H9 (cell line): ENCODE data around the gene FYN. TPM values are rescaled to one million over a fixed set of nuclear protein-coding genes. Genes with fewer than 3 reads are reported as not detected.

Experiments
- DNase-seq: peaks from one replicate; pipeline ENCODE4 v3.0.0-alpha.2; 2017
- H2AFZ ChIP-seq: one replicate; pipeline ENCODE4 v1.6.1; 2013; ENCODE audit warnings: mild to moderate bottlenecking, low read length, control low read depth, moderate library complexity
- H2AK5ac ChIP-seq: 2 replicates; pipeline ENCODE4 v1.6.1; 2013; ENCODE audit warnings: low read length, control low read depth, mixed read lengths; ENCODE audit not compliant: insufficient read length
- H2BK120ac ChIP-seq: one replicate; pipeline ENCODE4 v1.6.1; 2013; ENCODE audit warnings: low read depth, mild to moderate bottlenecking, low read length, control low read depth, inconsistent platforms; ENCODE audit not compliant: poor library complexity, severe bottlenecking
- H2BK12ac ChIP-seq: 2 replicates; pipeline ENCODE4 v1.6.1; 2013; ENCODE audit warnings: low read length, control low read depth, mixed read lengths, low read depth; ENCODE audit not compliant: insufficient read length
- H2BK15ac ChIP-seq: 2 replicates; pipeline ENCODE4 v1.6.1; 2013; ENCODE audit warnings: low read depth, low read length, control low read depth
- H2BK20ac ChIP-seq: one replicate; pipeline ENCODE4 v1.6.1; 2013; ENCODE audit warnings: low read depth, mild to moderate bottlenecking, low read length, control low read depth, inconsistent platforms; ENCODE audit not compliant: poor library complexity, severe bottlenecking
- H2BK5ac ChIP-seq: 2 replicates; pipeline ENCODE4 v1.6.1; 2013; ENCODE audit warnings: low read length, control low read depth, mixed read lengths; ENCODE audit not compliant: insufficient read length
- H3K14ac ChIP-seq: 2 replicates; pipeline ENCODE4 v1.6.1; 2013; ENCODE audit warnings: low read length, control low read depth; ENCODE audit not compliant: insufficient read depth
- H3K18ac ChIP-seq: 2 replicates; pipeline ENCODE4 v1.6.1; 2013; ENCODE audit warnings: low read depth, mild to moderate bottlenecking, mixed read lengths, low read length, control low read depth; ENCODE audit not compliant: insufficient read length
- H3K23ac ChIP-seq: 2 replicates; pipeline ENCODE4 v1.6.1; 2013; ENCODE audit warnings: low read length, control low read depth, mixed read lengths, low read depth; ENCODE audit not compliant: insufficient read length
- H3K23me2 ChIP-seq: 2 replicates; pipeline ENCODE4 v1.6.1; 2013; ENCODE audit warnings: low read depth, mild to moderate bottlenecking, mixed read lengths, low read length, control low read depth; ENCODE audit not compliant: insufficient read length, poor library complexity, severe bottlenecking
- H3K27ac ChIP-seq: 2 replicates; pipeline ENCODE4 v1.5.1; 2013; ENCODE audit warnings: low read length, control low read depth, mixed read lengths, low read depth; ENCODE audit not compliant: insufficient read length
- H3K27me3 ChIP-seq: 2 replicates; pipeline ENCODE4 v1.6.1; 2013; ENCODE audit warnings: low read length, control low read depth, inconsistent platforms; ENCODE audit not compliant: insufficient read depth
- H3K4ac ChIP-seq: 2 replicates; pipeline ENCODE4 v1.6.1; 2013; ENCODE audit warnings: low read depth, mild to moderate bottlenecking, control low read depth, inconsistent platforms, low read length, moderate library complexity
- H3K4me1 ChIP-seq: 2 replicates; pipeline ENCODE4 v1.6.1; 2013; ENCODE audit warnings: low read length, control low read depth, inconsistent platforms; ENCODE audit not compliant: insufficient read depth
- H3K4me2 ChIP-seq: 2 replicates; pipeline ENCODE4 v1.6.1; 2013; ENCODE audit warnings: low read length, control low read depth, mixed read lengths; ENCODE audit not compliant: insufficient read length, insufficient read depth
- H3K56ac ChIP-seq: 2 replicates; pipeline ENCODE4 v1.6.1; 2013; ENCODE audit warnings: low read depth, mild to moderate bottlenecking, mixed read lengths, low read length, control low read depth; ENCODE audit not compliant: insufficient read length
- H3K79me1 ChIP-seq: 2 replicates; pipeline ENCODE4 v1.6.1; 2013; ENCODE audit warnings: low read depth, mild to moderate bottlenecking, moderate library complexity, low read length, control low read depth, inconsistent platforms; ENCODE audit not compliant: insufficient read depth, poor library complexity, severe bottlenecking
- H3K79me2 ChIP-seq: 2 replicates; pipeline ENCODE4 v1.6.1; 2013; ENCODE audit warnings: low read length, control low read depth, inconsistent platforms; ENCODE audit not compliant: insufficient read depth
- H3K9ac ChIP-seq: 2 replicates; pipeline ENCODE4 v1.6.1; 2013; ENCODE audit warnings: low read length, control low read depth, mixed read lengths; ENCODE audit not compliant: insufficient read length; ENCODE audit errors: extremely low read depth
- H3K9me3 ChIP-seq: one replicate; pipeline ENCODE4 v1.6.1; 2013; ENCODE audit warnings: low read depth, low read length, inconsistent platforms; ENCODE audit not compliant: control insufficient read depth
- H3T11ph ChIP-seq: one replicate; pipeline ENCODE4 v1.6.1; 2013; ENCODE audit warnings: mild to moderate bottlenecking, low read length, control low read depth, inconsistent platforms
- H4K20me1 ChIP-seq: one replicate; pipeline ENCODE4 v1.6.1; 2013; ENCODE audit not compliant: control insufficient read depth, insufficient read length, insufficient read depth
- H4K5ac ChIP-seq: 2 replicates; pipeline ENCODE4 v1.6.1; 2013; ENCODE audit warnings: low read depth, mild to moderate bottlenecking, mixed read lengths, low read length, control low read depth; ENCODE audit not compliant: insufficient read length
- H4K8ac ChIP-seq: replicated peaks from 2 replicates; pipeline ENCODE4 v1.6.1; 2013; ENCODE audit warnings: low read length, control low read depth, mixed read lengths, low read depth; ENCODE audit not compliant: insufficient read length
- H4K91ac ChIP-seq: 2 replicates; pipeline ENCODE4 v1.6.1; 2013; ENCODE audit warnings: low read depth, mild to moderate bottlenecking, moderate library complexity, mixed read lengths, low read length, control low read depth; ENCODE audit not compliant: insufficient read length
- H3K27ac Mint-ChIP-seq, 3 experiments: 2 replicates in 2 of 3; 3 replicates in 1 of 3; pipeline ENCODE4 v1.8.0; 2020 to 2021; ENCODE audit warnings: mixed read lengths in 3 of 3, mild to moderate bottlenecking in 1 of 3, moderate library complexity in 1 of 3
- H3K27me3 Mint-ChIP-seq: 2 replicates; pipeline ENCODE4 v1.8.0; 2021; ENCODE audit warnings: low read depth, mild to moderate bottlenecking, moderate library complexity, mixed read lengths
- H3K36me3 Mint-ChIP-seq, 3 experiments: 2 replicates in 2 of 3; 3 replicates in 1 of 3; pipeline ENCODE4 v1.8.0; 2020 to 2021; ENCODE audit warnings: low read depth in 3 of 3, mixed read lengths in 3 of 3; ENCODE audit not compliant: insufficient read depth in 1 of 3
- H3K4me1 Mint-ChIP-seq, 2 experiments: 2 replicates each; pipeline ENCODE4 v1.8.0; 2020; ENCODE audit warnings: mixed read lengths in 2 of 2
- H3K4me3 Mint-ChIP-seq, 2 experiments: 2 replicates in 1 of 2; 3 replicates in 1 of 2; pipeline ENCODE4 v1.8.0; 2020 to 2021; ENCODE audit warnings: mild to moderate bottlenecking in 2 of 2, mixed read lengths in 2 of 2, moderate library complexity in 1 of 2
- H3K9me3 Mint-ChIP-seq, 2 experiments: 2 replicates in 1 of 2; 3 replicates in 1 of 2; pipeline ENCODE4 v1.8.0; 2020; ENCODE audit warnings: mild to moderate bottlenecking in 2 of 2, mixed read lengths in 2 of 2, moderate library complexity in 1 of 2
- WGBS: extraction: QIAGEN DNeasy Blood & Tissue Kit; methylation state at CpG from one replicate; pipeline ENCODE4 v1.1.7; 2013; ENCODE audit warnings: missing lambda C conversion rate, low lambda C conversion rate, mixed read lengths; ENCODE audit not compliant: insufficient read length; ENCODE audit errors: extremely low coverage; 5-methylcytosine and 5-hydroxymethylcytosine counted together
- total RNA-seq: library from RNA; stranded (reverse); gene quantifications from 2 replicates; pipeline ENCODE4 v1.2.1, GENCODE V29; 2021
- TF ChIP-seq, protein P1 (sequence below): fragments of 200-600 bp; sonication (generic); conservative IDR thresholded peaks from 3 replicates; pipeline ENCODE4 v1.8.0; 2021; ENCODE audit warnings: antibody characterized with exemption, mild to moderate bottlenecking

The FYN gene
- total RNA-seq, 1 experiment from 2014 or later: 64.8 TPM

DNA sequence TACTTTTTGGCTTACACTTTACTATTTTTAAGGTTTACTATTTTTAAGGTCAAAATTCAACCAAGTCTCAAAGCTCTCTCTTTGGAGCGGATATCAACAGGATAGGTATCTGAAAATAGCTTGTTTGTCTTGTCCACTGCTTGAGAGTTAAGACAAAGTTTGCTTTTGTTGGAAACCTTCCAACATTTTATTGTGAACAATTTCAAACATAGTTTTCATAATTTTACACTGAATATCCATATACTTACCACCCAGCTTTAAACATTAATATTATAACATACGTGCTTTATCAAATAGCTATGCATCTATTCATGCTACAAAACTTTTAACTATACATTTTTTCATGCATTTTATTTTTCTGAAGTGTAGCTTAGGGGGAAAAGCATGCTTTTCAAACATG lies 109.9 kb downstream of the FYN start:
- Histone ChIP-seq H4K8ac (no peak overlapping the region), H3K9ac (no peak overlapping the region), H2BK12ac (no peak overlapping the region), H3K9me3 (no peaks in the 10 kb centered on the region), H3K18ac (no peak overlapping the region), H3K4me2 (no peak overlapping the region), H3K56ac (no peak overlapping the region), H2AFZ (no peak overlapping the region), H2BK15ac (no peak overlapping the region), H2AK5ac (no peak overlapping the region), H3K79me1 (no peaks in the 10 kb centered on the region), H2BK20ac (no peak overlapping the region), H3K4ac (no peak overlapping the region), H3K79me2 (peaks cover 2% of the 10 kb centered on the region; the same call in 1 of the 2 replicates), H3K23ac (no peak overlapping the region), H3K23me2 (no peaks in the 10 kb centered on the region), H4K91ac (no peak overlapping the region), H3K14ac (no peak overlapping the region), H4K20me1 (no peaks in the 10 kb centered on the region), H3T11ph (no peak overlapping the region), H2BK120ac (no peak overlapping the region), H2BK5ac (no peak overlapping the region), H3K27ac (no peak overlapping the region), H3K4me1 (peaks cover 20% of the 10 kb centered on the region; the same call in 1 of the 2 replicates), H4K5ac (no peak overlapping the region), H3K27me3 (no peaks in the 10 kb centered on the region)
- Mint-ChIP-seq H3K4me1 (peaks cover 50 to 70% of the 10 kb centered on the region in 2 experiments), H3K27me3 (no peaks in the 10 kb centered on the region; the same call in 1 of the 2 replicates), H3K27ac (no peak overlapping the region), H3K4me3 (no peak overlapping the region), H3K9me3 (no peaks in the 10 kb centered on the region), H3K36me3 (no peaks in the 10 kb centered on the region)
- WGBS: 100% methylated on average over 1 of the region's 2 CpGs
- no peak for DNase-seq
- TF ChIP-seq, protein P1, sequence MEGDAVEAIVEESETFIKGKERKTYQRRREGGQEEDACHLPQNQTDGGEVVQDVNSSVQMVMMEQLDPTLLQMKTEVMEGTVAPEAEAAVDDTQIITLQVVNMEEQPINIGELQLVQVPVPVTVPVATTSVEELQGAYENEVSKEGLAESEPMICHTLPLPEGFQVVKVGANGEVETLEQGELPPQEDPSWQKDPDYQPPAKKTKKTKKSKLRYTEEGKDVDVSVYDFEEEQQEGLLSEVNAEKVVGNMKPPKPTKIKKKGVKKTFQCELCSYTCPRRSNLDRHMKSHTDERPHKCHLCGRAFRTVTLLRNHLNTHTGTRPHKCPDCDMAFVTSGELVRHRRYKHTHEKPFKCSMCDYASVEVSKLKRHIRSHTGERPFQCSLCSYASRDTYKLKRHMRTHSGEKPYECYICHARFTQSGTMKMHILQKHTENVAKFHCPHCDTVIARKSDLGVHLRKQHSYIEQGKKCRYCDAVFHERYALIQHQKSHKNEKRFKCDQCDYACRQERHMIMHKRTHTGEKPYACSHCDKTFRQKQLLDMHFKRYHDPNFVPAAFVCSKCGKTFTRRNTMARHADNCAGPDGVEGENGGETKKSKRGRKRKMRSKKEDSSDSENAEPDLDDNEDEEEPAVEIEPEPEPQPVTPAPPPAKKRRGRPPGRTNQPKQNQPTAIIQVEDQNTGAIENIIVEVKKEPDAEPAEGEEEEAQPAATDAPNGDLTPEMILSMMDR: no peak
